Activated T-helper 1 cell treated with anti-CD3 and anti-CD28 coated beads, Interleukin-2, amount 50 U/mL, for 16 hours (primary cell): Measurements from ENCODE around the gene TRPM3.

Source experiments
- DNase-seq, 2 donors: peaks; one replicate each; pipeline ENCODE4 v3.0.0-alpha.2; 2020; ENCODE audit warnings: low read depth in 1 of 2, low spot score in 1 of 2

The TRPM3 gene

DNA sequence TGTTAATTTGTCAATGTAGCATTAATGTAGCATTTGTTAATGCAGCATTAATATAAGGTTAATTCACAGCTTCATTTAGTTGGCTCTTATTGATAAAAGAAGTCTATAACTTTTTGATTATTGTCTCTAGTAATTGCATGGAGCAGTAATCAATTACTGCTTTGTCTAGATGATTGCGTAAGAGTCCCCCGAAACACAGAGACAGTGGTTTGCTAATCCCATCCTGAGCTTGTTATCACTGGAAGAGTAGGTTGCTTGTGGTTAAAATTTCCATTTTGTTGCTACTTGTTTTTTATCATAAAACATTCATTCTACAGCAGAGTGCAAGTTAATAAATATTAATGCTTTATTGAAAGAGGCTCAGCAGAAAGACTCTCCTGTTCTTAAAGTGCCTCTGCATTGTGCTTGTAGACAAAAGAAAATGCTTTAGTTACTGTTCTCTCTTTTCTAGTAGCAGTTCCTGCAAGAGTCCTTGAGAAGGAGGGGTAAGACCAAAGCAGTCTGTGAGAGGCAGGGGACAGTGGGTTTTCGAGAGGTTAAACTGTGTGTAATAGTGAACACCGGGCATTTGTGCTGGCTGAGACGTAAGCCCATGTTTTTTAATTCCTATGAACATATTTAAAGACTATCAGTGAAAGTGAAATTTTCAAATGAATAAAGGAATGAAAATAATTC is 291.7 kb downstream of the TRPM3 start:
- no peak for DNase-seq

DNA sequence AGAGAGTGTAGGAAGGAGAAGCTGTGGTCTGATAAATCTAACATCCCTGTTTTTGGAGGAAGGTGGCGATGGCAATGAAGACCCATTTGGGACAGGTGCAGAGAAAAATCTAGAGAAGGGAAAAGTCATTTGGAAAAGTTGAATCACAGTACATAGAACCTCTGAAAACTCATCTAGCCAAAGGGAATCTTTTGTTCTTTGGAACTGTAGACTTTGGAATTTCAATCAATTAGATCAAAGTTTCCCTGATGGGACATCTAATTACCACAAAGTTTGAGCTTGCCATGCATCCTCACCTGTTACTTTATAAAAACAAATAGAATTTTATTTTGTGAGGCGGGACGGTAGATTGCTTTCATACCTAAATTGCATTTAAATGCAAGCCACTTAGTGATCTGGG is 294.9 kb downstream of the TRPM3 start:
- no peak for DNase-seq

GRCh38 chr9:70823284-70823683 is 298.1 kb downstream of the TRPM3 start:
- DNase-seq: no peak

- DNase-seq: no peak
Observed at GRCh38 chr9:70817311-70817710, 304.1 kb downstream of the TRPM3 start.

DNA sequence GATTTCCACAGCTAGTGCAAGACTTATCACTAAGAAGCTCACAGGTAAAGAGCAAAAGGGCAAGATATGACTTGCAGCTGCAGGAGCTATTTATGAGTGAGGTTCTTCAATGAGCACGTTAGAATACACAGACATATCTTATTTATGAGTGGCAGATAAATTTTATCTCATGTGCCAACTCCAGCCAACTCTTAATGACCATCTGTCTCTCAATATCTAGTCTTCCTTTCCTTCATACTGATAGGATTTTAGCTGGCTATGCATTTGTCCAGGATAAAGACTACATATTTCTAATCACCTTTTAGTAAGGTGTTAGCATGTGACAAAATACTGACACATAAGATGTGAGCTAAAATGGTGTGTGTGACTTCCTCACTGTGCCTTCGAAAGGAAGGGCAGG is 304.5 kb downstream of the TRPM3 start:
- DNase-seq: no peak

- DNase-seq: no peak
Observed at GRCh38 chr9:70816316-70816715, 305.1 kb downstream of the TRPM3 start.

GRCh38 chr9:70814597-70814996 is 306.8 kb downstream of the TRPM3 start:
- DNase-seq: no peak

- no peak for DNase-seq
Observed at GRCh38 chr9:70813141-70813540, 308.3 kb downstream of the TRPM3 start.

DNA sequence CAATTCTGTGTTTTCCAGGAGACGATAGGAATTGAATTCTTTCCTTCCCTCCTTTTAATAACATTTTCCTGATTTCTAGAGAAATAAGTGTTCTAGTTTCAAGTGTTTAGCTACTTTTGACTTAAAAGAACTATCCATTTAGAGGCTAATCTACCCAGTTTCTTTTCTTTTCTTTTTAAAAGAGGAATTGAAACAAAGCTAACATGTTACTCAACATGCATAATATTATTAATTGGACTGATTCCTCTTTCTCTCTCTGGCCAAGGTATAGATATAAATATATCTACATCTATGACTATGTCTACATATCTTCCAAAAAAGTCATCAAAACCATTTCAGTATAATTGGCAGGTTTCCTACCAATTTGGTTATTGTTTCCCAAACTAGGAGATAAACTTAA is 309.8 kb downstream of the TRPM3 start:
- DNase-seq: no peak

DNA sequence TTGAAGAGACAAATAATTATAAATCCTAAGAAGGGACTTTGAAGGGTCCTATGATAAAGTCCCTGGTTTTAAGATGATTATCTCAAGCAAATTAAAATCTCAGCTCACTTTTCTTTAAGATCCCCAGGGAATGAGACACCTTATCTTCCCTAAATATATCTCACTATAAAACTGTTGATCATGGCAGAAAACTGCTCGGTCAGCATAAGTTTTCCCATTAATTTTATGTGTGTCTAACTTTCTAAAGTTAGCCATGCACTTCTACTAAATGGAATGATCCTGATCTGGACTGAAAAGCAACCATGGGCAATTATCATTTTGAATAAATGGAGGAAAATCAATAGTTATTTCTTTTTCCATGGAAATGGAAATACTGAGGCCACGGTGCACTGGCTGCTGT is 314.5 kb downstream of the TRPM3 start:
- no peak for DNase-seq

DNA sequence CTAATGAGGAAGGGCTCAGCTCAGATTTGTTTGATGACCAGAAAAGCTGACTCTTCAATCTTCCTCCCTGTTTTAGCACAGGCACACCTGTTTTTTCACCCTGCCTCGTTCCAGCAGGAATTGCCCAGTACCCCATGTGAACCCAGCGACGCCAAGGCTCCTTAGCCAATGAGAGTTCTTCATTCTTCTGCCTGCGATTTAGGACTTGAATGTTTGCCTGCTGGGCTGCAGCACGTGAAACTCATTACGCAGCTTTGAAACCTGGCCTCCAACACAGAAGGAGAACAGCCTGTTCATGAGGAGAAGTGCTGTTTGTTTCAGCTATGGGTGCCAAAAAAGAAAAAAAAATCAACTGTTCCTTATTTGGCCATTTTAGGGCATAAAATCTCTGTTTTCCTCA is 315.5 kb downstream of the TRPM3 start:
- no peak for DNase-seq

GRCh38 chr9:70802758-70803436 is 318.5 kb downstream of the TRPM3 start:
- no peak for DNase-seq

DNA sequence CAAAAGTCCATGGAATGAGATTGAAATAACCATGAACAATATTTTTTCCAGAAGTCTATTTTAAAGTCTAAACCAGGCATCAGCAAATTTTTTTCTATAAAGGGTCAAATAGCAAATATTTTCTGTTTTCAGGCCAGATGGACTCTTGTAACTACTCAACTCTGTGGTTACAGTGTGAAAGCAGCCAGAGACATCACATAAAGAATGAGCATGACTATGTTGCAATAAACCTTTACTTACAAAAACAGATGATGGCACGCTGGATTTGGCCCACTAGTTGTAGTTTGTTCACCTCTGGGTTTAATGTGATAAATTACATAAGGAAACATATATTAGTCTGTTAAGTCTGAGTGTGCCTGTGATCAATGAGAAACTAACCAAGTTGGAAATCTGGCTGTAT is 319.2 kb downstream of the TRPM3 start:
- no peak for DNase-seq

DNA sequence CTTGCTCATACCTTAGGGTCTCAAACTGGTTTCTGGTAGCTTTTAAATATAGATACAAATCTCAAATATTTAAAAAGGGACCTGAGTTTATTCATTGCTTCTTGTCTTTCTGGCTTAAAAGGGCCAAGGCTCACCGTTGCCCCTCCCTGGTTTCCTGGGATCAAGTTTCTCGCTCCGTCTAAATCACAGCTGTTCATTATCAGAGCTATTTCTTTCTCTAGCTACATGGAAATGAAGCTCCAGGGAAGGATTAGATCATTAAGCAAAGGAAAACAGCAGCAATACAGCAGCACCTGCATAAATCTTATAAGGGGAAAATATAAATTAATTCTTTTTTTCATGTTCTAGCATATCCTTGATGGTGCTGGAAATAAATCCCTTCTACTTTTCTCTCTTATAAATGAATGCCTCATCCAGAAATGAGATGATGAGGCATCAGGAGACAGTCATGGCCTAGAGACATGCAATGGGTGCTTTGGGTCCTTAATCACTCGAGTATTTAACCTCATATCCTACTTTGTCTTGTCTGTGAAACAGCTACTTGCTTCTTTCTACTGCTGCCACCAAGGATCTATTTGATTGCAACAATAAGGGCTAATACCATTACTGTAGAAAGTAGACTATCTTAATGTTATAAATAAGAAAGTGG is 320.1 kb downstream of the TRPM3 start:
- DNase-seq: no peak

GRCh38 chr9:70798018-70798417 is 323.4 kb downstream of the TRPM3 start:
- no peak for DNase-seq

GRCh38 chr9:70795841-70796240 is 325.6 kb downstream of the TRPM3 start:
- DNase-seq: no peak

DNA sequence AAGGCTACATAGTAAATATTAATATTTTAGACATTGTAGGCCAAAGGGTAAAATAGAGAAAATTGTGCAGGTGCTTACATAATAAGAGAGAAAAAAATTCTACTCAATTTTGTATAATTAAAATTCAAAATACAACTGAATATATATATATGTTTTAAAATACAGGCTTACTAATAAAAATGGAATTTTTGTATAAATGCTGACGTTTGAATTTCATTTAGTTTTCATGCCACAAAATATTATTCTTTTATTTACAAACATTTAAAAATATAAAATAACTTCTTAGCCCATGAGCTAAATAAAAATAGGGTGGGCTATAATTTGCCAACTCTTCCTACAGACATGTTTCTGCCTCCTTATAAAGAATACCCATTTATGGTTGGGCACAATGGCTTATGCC is 328.6 kb downstream of the TRPM3 start:
- DNase-seq: no peak

DNA sequence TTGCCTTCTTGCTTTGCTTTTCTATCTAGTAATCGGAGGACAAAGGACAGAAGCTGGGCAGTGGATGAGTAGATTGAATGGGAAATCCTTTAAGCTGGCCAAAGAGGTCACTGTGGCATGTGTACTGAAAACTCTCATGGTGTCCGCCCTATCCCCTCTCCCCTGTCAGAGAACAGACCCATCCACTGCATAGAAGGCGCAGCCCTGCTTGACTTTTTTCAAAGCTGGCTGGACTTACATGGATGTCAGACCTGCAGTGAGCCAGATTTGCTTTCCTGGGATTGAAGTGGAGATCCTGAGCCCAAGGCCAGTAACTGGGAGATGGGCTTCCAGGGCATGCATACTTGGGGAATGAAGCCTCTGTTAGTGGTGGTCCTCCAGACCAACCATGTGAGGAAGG is 329.5 kb downstream of the TRPM3 start:
- DNase-seq: no peak

GRCh38 chr9:70789086-70789485 is 332.3 kb downstream of the TRPM3 start:
- no peak for DNase-seq

DNA sequence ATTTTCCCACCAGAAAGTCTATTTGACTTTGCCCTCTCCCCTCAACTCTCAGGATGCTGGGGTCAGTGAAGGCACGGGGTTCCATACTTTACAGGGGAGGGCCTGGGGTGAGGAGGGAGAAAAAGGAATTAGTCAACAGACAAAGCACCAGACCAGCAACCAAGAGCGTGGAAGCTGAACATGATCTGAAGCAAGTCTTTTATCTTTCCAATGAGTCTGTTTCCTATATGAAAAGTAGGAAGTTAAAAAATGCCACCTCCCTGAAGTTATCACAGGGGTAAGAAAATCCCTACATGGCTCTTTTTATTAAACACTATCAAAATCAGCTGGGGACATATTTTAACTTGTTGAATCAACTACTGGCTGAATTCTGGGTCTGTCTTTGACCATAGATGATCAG is 337.0 kb downstream of the TRPM3 start:
- DNase-seq: no peak

GRCh38 chr9:70778568-70778967 is 342.9 kb downstream of the TRPM3 start:
- DNase-seq: no peak

- no peak for DNase-seq
Observed at GRCh38 chr9:70773579-70773978, 347.8 kb downstream of the TRPM3 start.

DNA sequence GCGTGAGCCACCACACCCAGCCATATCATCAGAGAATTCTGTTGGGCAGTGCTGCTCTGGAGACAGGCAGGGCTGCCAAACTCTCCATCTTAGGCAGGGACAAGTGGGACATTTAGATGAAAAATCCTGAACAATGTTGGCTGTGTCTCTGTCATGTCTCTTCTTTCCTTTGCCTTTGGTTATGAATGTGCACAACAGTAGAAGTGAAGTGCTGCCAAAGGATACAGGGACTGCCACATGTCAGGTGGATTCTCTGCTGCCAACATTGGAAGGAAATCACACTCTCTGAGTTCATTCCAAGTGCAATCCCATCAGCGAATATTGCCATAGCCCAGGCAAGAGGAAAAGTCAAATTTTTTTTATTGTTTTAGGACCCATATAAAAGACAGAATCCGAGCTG is 348.8 kb downstream of the TRPM3 start:
- no peak for DNase-seq
